ENCODE data around the gene GCK.
"Not testable (repeated sequence)": the region's sequence is repeated elsewhere in the genome, so short reads cannot be mapped to it uniquely, and the experiment has no call there.

The GCK gene

DNA sequence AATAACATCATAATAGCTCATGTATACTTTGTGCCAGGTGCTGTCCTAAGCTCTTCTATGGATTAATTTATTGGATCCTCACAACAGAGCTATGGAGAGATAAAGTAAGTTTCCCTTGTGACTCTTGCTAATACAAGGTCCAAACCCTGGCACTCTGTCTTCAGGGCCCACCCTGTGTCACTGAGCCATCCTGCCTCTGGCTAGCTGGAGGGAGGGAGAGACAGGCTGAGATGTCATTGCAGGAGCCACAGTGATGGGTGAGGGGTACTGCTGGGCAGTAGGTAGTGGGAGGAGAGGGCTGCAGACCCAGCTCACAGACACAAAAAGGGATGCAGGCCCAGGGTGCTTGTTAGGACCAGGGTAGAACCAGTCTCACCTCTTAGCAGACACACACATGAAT, 16.9 kb downstream of the GCK start:
- TF ChIP-seq EZH2 (IDR thresholded peaks at IDR 0.05; ENCODE audit: borderline replicate concordance, low read depth, low read length, severe bottlenecking) = no peak
- TF ChIP-seq, protein P1, sequence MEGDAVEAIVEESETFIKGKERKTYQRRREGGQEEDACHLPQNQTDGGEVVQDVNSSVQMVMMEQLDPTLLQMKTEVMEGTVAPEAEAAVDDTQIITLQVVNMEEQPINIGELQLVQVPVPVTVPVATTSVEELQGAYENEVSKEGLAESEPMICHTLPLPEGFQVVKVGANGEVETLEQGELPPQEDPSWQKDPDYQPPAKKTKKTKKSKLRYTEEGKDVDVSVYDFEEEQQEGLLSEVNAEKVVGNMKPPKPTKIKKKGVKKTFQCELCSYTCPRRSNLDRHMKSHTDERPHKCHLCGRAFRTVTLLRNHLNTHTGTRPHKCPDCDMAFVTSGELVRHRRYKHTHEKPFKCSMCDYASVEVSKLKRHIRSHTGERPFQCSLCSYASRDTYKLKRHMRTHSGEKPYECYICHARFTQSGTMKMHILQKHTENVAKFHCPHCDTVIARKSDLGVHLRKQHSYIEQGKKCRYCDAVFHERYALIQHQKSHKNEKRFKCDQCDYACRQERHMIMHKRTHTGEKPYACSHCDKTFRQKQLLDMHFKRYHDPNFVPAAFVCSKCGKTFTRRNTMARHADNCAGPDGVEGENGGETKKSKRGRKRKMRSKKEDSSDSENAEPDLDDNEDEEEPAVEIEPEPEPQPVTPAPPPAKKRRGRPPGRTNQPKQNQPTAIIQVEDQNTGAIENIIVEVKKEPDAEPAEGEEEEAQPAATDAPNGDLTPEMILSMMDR (IDR thresholded peaks at IDR 0.05; ENCODE audit: borderline replicate concordance, extremely low read depth, low read length, poor library complexity, severe bottlenecking) = no peak
- H2AFZ ChIP-seq (ENCODE audit: low read depth, low read length) = no peak overlapping the region

DNA sequence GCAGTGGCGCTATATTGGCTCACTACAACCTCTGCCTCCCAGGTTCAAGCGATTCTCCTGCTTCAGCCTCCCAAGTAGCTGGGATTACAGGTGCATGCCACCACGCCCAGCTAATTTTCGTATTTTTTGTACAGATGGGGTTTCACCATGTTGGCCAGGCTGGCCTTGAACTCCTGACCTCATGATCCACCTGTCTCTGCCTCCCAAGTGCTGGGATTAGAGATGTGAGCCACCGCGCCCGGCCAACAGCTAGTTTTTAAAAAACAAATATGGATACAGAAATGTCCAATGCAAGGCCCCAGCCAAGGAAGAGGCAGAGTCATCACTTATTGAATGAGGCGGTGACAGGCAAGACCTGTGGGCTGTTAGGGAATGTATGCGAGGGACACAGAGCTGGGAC, 17.3 kb downstream of the GCK start:
- not testable (repeated sequence) for ATAC-seq (ENCODE audit: insufficient read depth, low read depth); H3K9ac ChIP-seq (ENCODE audit: low read depth, low read length); H2AFZ ChIP-seq (ENCODE audit: low read depth, low read length); H4K20me1 ChIP-seq (ENCODE audit: insufficient read depth, low read length); H3K79me2 ChIP-seq (ENCODE audit: insufficient read depth, low read length); H3K4me1 ChIP-seq (ENCODE audit: insufficient read depth, low read length); H3K4me3 ChIP-seq (ENCODE audit: low read depth in 1 of 2, low read length in 2 of 2); H3K27me3 ChIP-seq (ENCODE audit: insufficient read depth, low read length, poor library complexity); H3K36me3 ChIP-seq (ENCODE audit: insufficient read depth, low read length); H3K27ac ChIP-seq (ENCODE audit: low read length); DNase-seq; H3K4me2 ChIP-seq (ENCODE audit: insufficient read depth, low read length); H3K9me3 ChIP-seq (ENCODE audit: insufficient read depth, low read length, severe bottlenecking)

More for the DNA sequence above, 16.9 kb downstream of the GCK start:
- Histone ChIP-seq H3K79me2 (ENCODE audit: insufficient read depth, low read length) (no peaks in the 10 kb centered on the region), H3K4me2 (ENCODE audit: insufficient read depth, low read length) (no peak overlapping the region), H4K20me1 (ENCODE audit: insufficient read depth, low read length) (0 out of 2 replicates have a peak, but pooled peaks cover 2% of the 10 kb centered on the region), H3K9ac (ENCODE audit: low read depth, low read length) (no peak overlapping the region), H3K9me3 (ENCODE audit: insufficient read depth, low read length, severe bottlenecking) (no peaks in the 10 kb centered on the region), H3K27ac (ENCODE audit: low read length) (no peak overlapping the region), H3K4me3 (ENCODE audit: low read depth in 1 of 2, low read length in 2 of 2) (no peak overlapping the region), H3K27me3 (ENCODE audit: insufficient read depth, low read length, poor library complexity) (no peaks in the 10 kb centered on the region), H3K36me3 (ENCODE audit: insufficient read depth, low read length) (no peaks in the 10 kb centered on the region), H3K4me1 (ENCODE audit: insufficient read depth, low read length) (peaks cover 4% of the 10 kb centered on the region; the same call in 1 of the 2 replicates)
- DNase-seq = no peak
- no peak for ATAC-seq (ENCODE audit: insufficient read depth, low read depth)

DNA sequence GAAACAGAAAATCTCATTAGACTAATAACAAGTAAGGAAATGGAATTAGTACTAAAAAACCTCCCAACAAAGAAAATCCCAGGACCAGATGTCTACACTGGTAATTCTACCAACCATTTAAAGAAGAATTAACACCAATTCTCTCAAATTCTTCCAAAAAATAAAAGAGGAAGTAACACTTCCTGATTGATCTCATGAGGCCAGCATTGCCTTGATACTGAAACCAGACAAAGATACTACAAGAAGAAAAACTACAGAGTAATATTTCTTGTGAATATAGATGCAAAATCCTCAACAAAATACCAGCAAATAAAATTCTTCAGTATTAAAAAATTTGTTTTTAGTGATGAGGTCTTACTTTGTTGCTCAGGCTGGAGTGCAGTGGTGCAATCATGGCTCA, 21.3 kb downstream of the GCK start:
- Histone ChIP-seq H3K27ac (ENCODE audit: low read length) (no peak overlapping the region), H3K9me3 (ENCODE audit: insufficient read depth, low read length, severe bottlenecking) (no peaks in the 10 kb centered on the region), H3K4me2 (ENCODE audit: insufficient read depth, low read length) (no peak overlapping the region), H3K9ac (ENCODE audit: low read depth, low read length) (no peak overlapping the region), H3K36me3 (ENCODE audit: insufficient read depth, low read length) (no peaks in the 10 kb centered on the region), H3K27me3 (ENCODE audit: insufficient read depth, low read length, poor library complexity) (no peaks in the 10 kb centered on the region), H4K20me1 (ENCODE audit: insufficient read depth, low read length) (no peaks in the 10 kb centered on the region), H3K79me2 (ENCODE audit: insufficient read depth, low read length) (no peaks in the 10 kb centered on the region), H3K4me3 (ENCODE audit: low read depth in 1 of 2, low read length in 2 of 2) (no peak overlapping the region), H2AFZ (ENCODE audit: low read depth, low read length) (no peak overlapping the region), H3K4me1 (ENCODE audit: insufficient read depth, low read length) (peaks cover 4% of the 10 kb centered on the region; the same call in 1 of the 2 replicates)
- ATAC-seq (ENCODE audit: insufficient read depth, low read depth) (no peak), DNase-seq (no peak)
- no peak for TF ChIP-seq EZH2 (IDR thresholded peaks at IDR 0.05; ENCODE audit: borderline replicate concordance, low read depth, low read length, severe bottlenecking)
- TF ChIP-seq, protein P1 (IDR thresholded peaks at IDR 0.05; ENCODE audit: borderline replicate concordance, extremely low read depth, low read length, poor library complexity, severe bottlenecking) = no peak

GRCh38 chr7:44163591-44163990, 25.6 kb downstream of the GCK start:
- Histone ChIP-seq H3K27ac (ENCODE audit: low read length) (no peak overlapping the region), H3K27me3 (ENCODE audit: insufficient read depth, low read length, poor library complexity) (no peaks in the 10 kb centered on the region), H3K4me1 (ENCODE audit: insufficient read depth, low read length) (peaks cover 4% of the 10 kb centered on the region; the same call in 1 of the 2 replicates), H3K4me2 (ENCODE audit: insufficient read depth, low read length) (no peak overlapping the region), H4K20me1 (ENCODE audit: insufficient read depth, low read length) (no peaks in the 10 kb centered on the region; the same call in 1 of the 2 replicates), H3K79me2 (ENCODE audit: insufficient read depth, low read length) (no peaks in the 10 kb centered on the region), H3K9ac (ENCODE audit: low read depth, low read length) (no peak overlapping the region), H3K9me3 (ENCODE audit: insufficient read depth, low read length, severe bottlenecking) (no peaks in the 10 kb centered on the region), H3K36me3 (ENCODE audit: insufficient read depth, low read length) (no peaks in the 10 kb centered on the region), H2AFZ (ENCODE audit: low read depth, low read length) (no peak overlapping the region), H3K4me3 (ENCODE audit: low read depth in 1 of 2, low read length in 2 of 2) (no peak overlapping the region)
- no peak for TF ChIP-seq EZH2 (IDR thresholded peaks at IDR 0.05; ENCODE audit: borderline replicate concordance, low read depth, low read length, severe bottlenecking)
- TF ChIP-seq, protein P1 (IDR thresholded peaks at IDR 0.05; ENCODE audit: borderline replicate concordance, extremely low read depth, low read length, poor library complexity, severe bottlenecking) = no peak
- DNase-seq (no peak), ATAC-seq (ENCODE audit: insufficient read depth, low read depth) (no peak)

Measured in DND-41 (cell line).